Measurements from ENCODE around the gene PPARG.
"Not testable (repeated sequence)": the region's sequence is repeated elsewhere in the genome, so short reads cannot be mapped to it uniquely, and the experiment has no call there.

PPARG gene

GRCh38 chr3:12454816-12455121, 165.9 kb downstream of the PPARG start:
- no peak overlapping the region for H2AFZ ChIP-seq
- no peak overlapping the region for H3K9ac ChIP-seq
- H3K27me3 ChIP-seq (ENCODE audit: control insufficient read depth, insufficient read depth, low read length) = no peaks in the 10 kb centered on the region
- no peak for TF ChIP-seq CTCF (IDR thresholded peaks at IDR 0.05)
- no peak overlapping the region for H3K4me3 ChIP-seq (ENCODE audit: low read depth, low read length)
- no peaks in the 10 kb centered on the region for H3K9me3 ChIP-seq (ENCODE audit: control insufficient read depth, low read length)
- no peaks in the 10 kb centered on the region for H3K4me1 ChIP-seq
- H3K27ac ChIP-seq = no peak overlapping the region
- no peaks in the 10 kb centered on the region for H3K36me3 ChIP-seq (ENCODE audit: control insufficient read depth, insufficient read depth, low read length)
- no peaks in the 10 kb centered on the region for H3K79me2 ChIP-seq
- H3K4me2 ChIP-seq (ENCODE audit: low read length) = no peak overlapping the region

DNA sequence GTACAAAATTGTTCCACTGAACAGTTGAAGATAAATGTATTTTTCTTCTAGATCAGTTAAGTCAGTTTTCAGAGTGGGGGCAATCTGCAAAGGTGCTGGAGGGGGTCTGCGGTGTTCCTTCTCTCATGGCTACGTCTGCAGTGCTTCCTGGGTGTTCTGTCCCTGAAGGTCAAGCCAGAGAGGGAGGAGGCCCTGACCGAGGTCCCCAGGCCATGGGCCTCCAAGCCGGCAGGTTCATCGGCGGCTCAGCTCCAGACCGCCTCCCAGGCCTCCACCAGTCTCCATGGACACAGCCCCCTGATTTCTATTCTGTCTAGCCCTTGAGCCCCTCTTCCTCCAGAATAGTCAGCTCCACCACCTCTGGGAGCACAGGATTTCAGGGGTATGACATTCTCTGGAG, 166.9 kb downstream of the PPARG start:
- TF ChIP-seq CTCF (IDR thresholded peaks at IDR 0.05) = no peak

DNA sequence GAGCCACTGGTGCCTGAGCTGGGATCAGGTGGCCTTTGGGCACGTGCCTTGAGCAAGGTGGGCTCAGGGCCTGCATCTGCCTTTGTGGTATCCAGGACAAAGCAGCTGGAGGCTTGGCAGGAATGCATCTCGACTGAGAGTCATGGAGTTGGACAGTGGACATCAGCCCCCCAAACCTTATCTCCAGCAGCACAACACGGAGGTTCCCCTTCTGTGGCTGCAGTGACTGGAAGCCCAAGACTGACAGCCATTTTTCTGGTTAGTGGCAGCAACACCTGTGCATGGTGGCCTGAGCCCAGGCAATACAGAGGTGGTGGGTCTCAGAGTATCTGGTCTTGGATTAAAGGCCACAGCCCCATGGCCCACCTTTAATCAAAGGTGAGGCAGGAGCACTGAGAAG, 167.6 kb downstream of the PPARG start:
- peaks cover 4% of the 10 kb centered on the region for H3K4me1 ChIP-seq
- no peak for TF ChIP-seq CTCF (IDR thresholded peaks at IDR 0.05)

More for the DNA sequence above, 166.9 kb downstream of the PPARG start:
- H3K4me1 ChIP-seq = no peaks in the 10 kb centered on the region
- H3K4me2 ChIP-seq (ENCODE audit: low read length) = no peak overlapping the region
- no peaks in the 10 kb centered on the region for H3K27me3 ChIP-seq (ENCODE audit: control insufficient read depth, insufficient read depth, low read length)
- no peak overlapping the region for H3K27ac ChIP-seq
- no peak overlapping the region for H3K4me3 ChIP-seq (ENCODE audit: low read depth, low read length)
- no peaks in the 10 kb centered on the region for H3K36me3 ChIP-seq (ENCODE audit: control insufficient read depth, insufficient read depth, low read length)
- H3K79me2 ChIP-seq = no peaks in the 10 kb centered on the region
- no peak overlapping the region for H3K9ac ChIP-seq
- H2AFZ ChIP-seq = no peak overlapping the region
- H3K9me3 ChIP-seq (ENCODE audit: control insufficient read depth, low read length) = no peaks in the 10 kb centered on the region

GRCh38 chr3:12457380-12457779, 168.5 kb downstream of the PPARG start:
- not testable (repeated sequence) for H3K4me3 ChIP-seq (ENCODE audit: low read depth, low read length); H3K9me3 ChIP-seq (ENCODE audit: control insufficient read depth, low read length); H3K4me2 ChIP-seq (ENCODE audit: low read length); H3K27me3 ChIP-seq (ENCODE audit: control insufficient read depth, insufficient read depth, low read length); H3K4me1 ChIP-seq; H3K27ac ChIP-seq; H3K36me3 ChIP-seq (ENCODE audit: control insufficient read depth, insufficient read depth, low read length); H3K79me2 ChIP-seq; H3K9ac ChIP-seq; H2AFZ ChIP-seq

More for the DNA sequence above, 167.6 kb downstream of the PPARG start:
- H3K79me2 ChIP-seq = no peaks in the 10 kb centered on the region
- H3K27me3 ChIP-seq (ENCODE audit: control insufficient read depth, insufficient read depth, low read length) = no peaks in the 10 kb centered on the region
- no peaks in the 10 kb centered on the region for H3K9me3 ChIP-seq (ENCODE audit: control insufficient read depth, low read length)
- no peaks in the 10 kb centered on the region for H3K36me3 ChIP-seq (ENCODE audit: control insufficient read depth, insufficient read depth, low read length)
- H3K4me3 ChIP-seq (ENCODE audit: low read depth, low read length) = no peak overlapping the region
- H3K4me2 ChIP-seq (ENCODE audit: low read length) = no peak overlapping the region
- no peak overlapping the region for H3K27ac ChIP-seq
- H3K9ac ChIP-seq = no peak overlapping the region
- H2AFZ ChIP-seq = no peak overlapping the region

DNA sequence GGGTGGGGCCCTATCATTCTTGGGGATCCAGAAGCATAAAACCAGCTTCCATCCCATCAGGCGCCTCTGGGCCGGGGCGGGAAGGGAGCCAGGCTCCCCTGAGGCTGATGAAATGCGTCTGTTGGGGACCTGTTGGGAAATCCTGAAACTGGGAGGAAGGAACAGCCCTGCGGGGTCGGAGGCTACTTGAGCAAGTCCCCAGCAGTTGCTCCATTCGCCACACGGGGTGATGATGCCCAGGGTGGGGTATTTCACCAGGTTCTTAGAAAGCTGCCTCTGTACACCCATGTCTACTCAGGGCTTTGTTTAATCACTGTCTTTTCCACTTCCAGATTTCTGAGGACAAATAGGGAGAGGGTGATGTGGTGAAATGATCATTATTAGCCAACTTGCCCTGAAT, 170.0 kb downstream of the PPARG start:
- Histone ChIP-seq H3K36me3 (ENCODE audit: control insufficient read depth, insufficient read depth, low read length) (no peaks in the 10 kb centered on the region), H3K79me2 (no peaks in the 10 kb centered on the region), H3K9ac (no peak overlapping the region), H3K27ac (no peak overlapping the region), H3K9me3 (ENCODE audit: control insufficient read depth, low read length) (no peaks in the 10 kb centered on the region), H3K4me2 (ENCODE audit: low read length) (no peak overlapping the region), H3K4me1 (peaks cover 4% of the 10 kb centered on the region), H3K27me3 (ENCODE audit: control insufficient read depth, insufficient read depth, low read length) (no peaks in the 10 kb centered on the region), H2AFZ (no peak overlapping the region), H3K4me3 (ENCODE audit: low read depth, low read length) (no peak overlapping the region)
- no peak for TF ChIP-seq CTCF (IDR thresholded peaks at IDR 0.05)
